ENCODE data around the gene TANGO2. TPM values are rescaled to one million over a fixed set of nuclear protein-coding genes. Genes with fewer than 3 reads are reported as not detected.

Gene TANGO2
- polyA plus RNA-seq, 1 donor from 2014 or later, result 12.7 TPM

DNA sequence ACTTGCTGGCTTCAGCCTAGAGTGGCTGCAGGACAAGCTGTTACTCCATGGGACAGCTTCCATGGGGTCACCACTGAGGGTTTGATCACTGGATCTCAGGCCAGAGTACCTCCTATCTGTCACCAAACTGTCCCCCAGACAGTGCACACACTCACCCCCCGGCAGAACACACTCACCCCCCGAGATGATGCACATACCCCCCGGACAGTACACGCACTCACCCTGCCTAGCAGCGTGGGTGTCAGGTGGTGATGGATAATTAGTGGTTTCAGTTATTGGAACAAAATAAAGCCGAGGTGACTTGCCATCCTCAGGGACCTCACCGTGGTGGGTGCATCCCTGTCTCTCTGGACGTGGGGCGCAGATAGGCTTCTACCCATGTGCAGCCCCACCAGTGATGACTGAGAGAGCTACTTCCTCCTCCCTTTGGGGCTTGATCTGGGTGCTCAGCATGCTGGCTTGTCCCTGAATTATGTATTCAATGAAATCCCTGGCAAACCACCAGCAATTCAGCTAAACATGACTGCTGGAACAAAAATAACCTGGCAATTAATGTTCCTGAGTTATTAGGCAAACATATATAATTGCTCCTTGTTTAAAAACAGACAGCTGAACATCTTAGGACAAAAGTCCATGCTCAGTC is 18.9 kb downstream of the TANGO2 start:
- no peak overlapping the region for H3K4me3 ChIP-seq (ENCODE audit: low read length)
- H3K36me3 ChIP-seq (ENCODE audit: insufficient read depth, low read length), result no peaks in the 10 kb centered on the region
- no peak for TF ChIP-seq TAF1 (IDR thresholded peaks at IDR 0.05; ENCODE audit: low read depth)
- no peak for TF ChIP-seq SMC3 (conservative IDR thresholded peaks at IDR 0.05; ENCODE audit: poor library complexity)
- TF ChIP-seq EP300 (conservative IDR thresholded peaks at IDR 0.05; ENCODE audit: poor library complexity, severe bottlenecking), result no peak
- H3K9me2 ChIP-seq (ENCODE audit: insufficient read depth, low read length), result no peaks in the 10 kb centered on the region
- H3K79me2 ChIP-seq (replicated peaks; ENCODE audit: insufficient read depth, low read length), result no peaks in the 10 kb centered on the region
- no peaks in the 10 kb centered on the region for H3K27me3 ChIP-seq (ENCODE audit: insufficient read depth, low read depth, low read length)
- H3F3A ChIP-seq (ENCODE audit: insufficient read depth, low read length, poor library complexity, severe bottlenecking), result no peaks in the 10 kb centered on the region
- no peak overlapping the region for H2AFZ ChIP-seq (ENCODE audit: low read depth, low read length)
- H3K4me2 ChIP-seq (ENCODE audit: low read length), result no peak overlapping the region
- no peak overlapping the region for H3K27ac ChIP-seq (ENCODE audit: low read length)
- no peaks in the 10 kb centered on the region for H4K20me1 ChIP-seq (ENCODE audit: insufficient read depth)
- no peaks in the 10 kb centered on the region for H3K9me3 ChIP-seq (ENCODE audit: low read length)
- H3K9ac ChIP-seq (ENCODE audit: low read length), result no peak overlapping the region

DNA sequence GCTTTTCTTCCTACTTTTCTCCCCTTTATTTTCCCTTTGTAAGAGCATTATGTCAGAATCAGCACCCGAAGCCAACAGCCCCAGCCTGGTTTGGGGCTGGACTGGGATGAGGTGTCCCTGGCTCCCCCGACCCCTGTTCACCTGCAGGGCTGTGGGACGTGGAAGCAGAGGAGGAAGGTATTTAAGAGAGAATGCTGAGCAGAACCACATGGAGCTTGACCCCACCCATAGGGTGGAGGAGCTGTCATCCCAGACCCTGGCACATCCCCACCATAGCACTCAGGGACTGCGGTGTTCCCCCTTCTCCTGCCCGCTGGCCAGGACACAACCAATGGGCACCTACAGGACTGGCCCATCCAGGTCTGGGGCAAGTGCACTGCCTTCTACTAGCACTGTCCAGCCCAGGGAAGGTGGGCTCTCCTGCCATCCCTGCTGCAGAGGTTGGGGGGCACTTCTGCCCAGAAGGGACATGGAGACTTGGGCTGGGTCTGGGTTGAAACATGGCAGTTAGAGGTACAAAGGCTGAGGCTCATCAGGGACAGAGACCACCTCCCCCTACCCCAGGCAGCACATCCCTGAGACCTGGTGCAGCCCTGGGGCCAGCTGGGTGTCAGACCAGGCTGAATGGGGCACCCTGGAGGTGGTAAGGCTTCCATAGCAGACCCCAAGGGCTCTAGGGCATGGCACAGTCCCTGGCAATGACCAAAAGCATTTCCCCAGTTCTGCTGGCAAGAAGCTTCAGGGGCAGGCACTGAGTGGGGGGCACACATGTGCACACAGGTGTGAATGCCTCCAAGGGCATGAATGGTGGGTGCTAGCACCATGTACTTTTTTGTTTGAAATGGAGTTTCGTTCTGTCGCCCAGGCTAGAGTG is 19.7 kb downstream of the TANGO2 start:
- Histone ChIP-seq H3K4me3 (ENCODE audit: low read length) (no peak overlapping the region), H3K27me3 (ENCODE audit: insufficient read depth, low read depth, low read length) (no peaks in the 10 kb centered on the region), H3K4me2 (ENCODE audit: low read length) (no peak overlapping the region), H3K9ac (ENCODE audit: low read length) (no peak overlapping the region), H3K27ac (ENCODE audit: low read length) (no peak overlapping the region), H4K20me1 (ENCODE audit: insufficient read depth) (no peaks in the 10 kb centered on the region), H3K9me3 (ENCODE audit: low read length) (no peaks in the 10 kb centered on the region), H3F3A (ENCODE audit: insufficient read depth, low read length, poor library complexity, severe bottlenecking) (no peaks in the 10 kb centered on the region), H2AFZ (ENCODE audit: low read depth, low read length) (no peak overlapping the region), H3K9me2 (ENCODE audit: insufficient read depth, low read length) (no peaks in the 10 kb centered on the region), H3K36me3 (ENCODE audit: insufficient read depth, low read length) (no peaks in the 10 kb centered on the region), H3K79me2 (replicated peaks; ENCODE audit: insufficient read depth, low read length) (no peaks in the 10 kb centered on the region)
- TF ChIP-seq RAD21 (conservative IDR thresholded peaks at IDR 0.05) (no peak), EZH2 (IDR thresholded peaks at IDR 0.05; ENCODE audit: borderline replicate concordance, insufficient read depth, low read length, poor library complexity, severe bottlenecking) (no peak), SMC3 (conservative IDR thresholded peaks at IDR 0.05; ENCODE audit: poor library complexity) (no peak), POLR2AphosphoS5 (IDR thresholded peaks at IDR 0.05) (no peak)
- TF ChIP-seq, protein P1, sequence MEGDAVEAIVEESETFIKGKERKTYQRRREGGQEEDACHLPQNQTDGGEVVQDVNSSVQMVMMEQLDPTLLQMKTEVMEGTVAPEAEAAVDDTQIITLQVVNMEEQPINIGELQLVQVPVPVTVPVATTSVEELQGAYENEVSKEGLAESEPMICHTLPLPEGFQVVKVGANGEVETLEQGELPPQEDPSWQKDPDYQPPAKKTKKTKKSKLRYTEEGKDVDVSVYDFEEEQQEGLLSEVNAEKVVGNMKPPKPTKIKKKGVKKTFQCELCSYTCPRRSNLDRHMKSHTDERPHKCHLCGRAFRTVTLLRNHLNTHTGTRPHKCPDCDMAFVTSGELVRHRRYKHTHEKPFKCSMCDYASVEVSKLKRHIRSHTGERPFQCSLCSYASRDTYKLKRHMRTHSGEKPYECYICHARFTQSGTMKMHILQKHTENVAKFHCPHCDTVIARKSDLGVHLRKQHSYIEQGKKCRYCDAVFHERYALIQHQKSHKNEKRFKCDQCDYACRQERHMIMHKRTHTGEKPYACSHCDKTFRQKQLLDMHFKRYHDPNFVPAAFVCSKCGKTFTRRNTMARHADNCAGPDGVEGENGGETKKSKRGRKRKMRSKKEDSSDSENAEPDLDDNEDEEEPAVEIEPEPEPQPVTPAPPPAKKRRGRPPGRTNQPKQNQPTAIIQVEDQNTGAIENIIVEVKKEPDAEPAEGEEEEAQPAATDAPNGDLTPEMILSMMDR (IDR thresholded peaks at IDR 0.05; ENCODE audit: poor library complexity, severe bottlenecking), result no peak
- TF ChIP-seq, protein P2, sequence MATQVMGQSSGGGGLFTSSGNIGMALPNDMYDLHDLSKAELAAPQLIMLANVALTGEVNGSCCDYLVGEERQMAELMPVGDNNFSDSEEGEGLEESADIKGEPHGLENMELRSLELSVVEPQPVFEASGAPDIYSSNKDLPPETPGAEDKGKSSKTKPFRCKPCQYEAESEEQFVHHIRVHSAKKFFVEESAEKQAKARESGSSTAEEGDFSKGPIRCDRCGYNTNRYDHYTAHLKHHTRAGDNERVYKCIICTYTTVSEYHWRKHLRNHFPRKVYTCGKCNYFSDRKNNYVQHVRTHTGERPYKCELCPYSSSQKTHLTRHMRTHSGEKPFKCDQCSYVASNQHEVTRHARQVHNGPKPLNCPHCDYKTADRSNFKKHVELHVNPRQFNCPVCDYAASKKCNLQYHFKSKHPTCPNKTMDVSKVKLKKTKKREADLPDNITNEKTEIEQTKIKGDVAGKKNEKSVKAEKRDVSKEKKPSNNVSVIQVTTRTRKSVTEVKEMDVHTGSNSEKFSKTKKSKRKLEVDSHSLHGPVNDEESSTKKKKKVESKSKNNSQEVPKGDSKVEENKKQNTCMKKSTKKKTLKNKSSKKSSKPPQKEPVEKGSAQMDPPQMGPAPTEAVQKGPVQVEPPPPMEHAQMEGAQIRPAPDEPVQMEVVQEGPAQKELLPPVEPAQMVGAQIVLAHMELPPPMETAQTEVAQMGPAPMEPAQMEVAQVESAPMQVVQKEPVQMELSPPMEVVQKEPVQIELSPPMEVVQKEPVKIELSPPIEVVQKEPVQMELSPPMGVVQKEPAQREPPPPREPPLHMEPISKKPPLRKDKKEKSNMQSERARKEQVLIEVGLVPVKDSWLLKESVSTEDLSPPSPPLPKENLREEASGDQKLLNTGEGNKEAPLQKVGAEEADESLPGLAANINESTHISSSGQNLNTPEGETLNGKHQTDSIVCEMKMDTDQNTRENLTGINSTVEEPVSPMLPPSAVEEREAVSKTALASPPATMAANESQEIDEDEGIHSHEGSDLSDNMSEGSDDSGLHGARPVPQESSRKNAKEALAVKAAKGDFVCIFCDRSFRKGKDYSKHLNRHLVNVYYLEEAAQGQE (IDR thresholded peaks at IDR 0.05; ENCODE audit: borderline replicate concordance), result no peak

All from neural cell (in vitro differentiated cells).